ENCODE measurements around the gene RNFT1.
"Not testable (repeated sequence)": the region's sequence is repeated elsewhere in the genome, so short reads cannot be mapped to it uniquely, and the experiment has no call there.

Gene RNFT1

DNA sequence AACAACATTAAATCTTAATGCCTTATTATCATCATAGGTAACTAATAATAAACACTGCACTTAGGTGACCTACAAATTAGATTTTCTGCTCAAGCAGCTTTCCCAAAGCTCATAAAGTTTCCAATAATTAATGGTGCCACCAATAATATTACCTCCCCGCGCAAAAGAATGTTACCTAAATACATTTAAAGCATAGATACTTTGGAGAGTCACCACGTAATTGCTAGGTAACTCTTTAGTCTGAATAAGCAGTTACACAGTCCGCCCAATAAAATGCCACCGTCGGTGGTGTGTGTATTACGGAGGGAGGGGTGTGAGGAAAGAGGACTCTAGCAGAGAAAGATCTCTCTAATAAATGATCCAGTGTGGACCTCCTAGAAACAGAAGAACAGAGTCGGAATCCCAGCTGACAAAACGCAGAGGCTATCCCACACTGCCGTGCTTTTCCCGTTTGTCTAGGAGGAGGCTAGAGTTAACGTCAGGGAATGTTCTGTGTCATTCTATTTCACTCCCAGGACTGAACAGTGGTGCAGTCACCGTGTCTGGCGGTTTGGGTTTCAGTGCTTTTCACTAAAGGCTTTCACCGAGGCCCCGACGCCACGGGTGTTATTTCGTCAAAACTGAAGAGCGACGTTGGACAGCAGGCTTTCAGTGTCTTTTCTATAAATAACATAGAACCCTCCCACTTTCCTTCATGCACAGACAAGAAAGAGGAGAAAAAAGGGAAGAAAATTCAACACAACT lies 630 bp downstream of the RNFT1 start:
- ChIA-PET POLR2A (ENCODE audit: low non-redundant PET) (interaction anchor here (1.1 kb wide), 1 partner anchor 13 kb away, joined by 3 read pairs; no protein-coding TSS in a partner anchor), CTCF (interaction anchor here (1.3 kb wide), 1 partner anchor 73 kb away, joined by 4 read pairs; no protein-coding TSS in a partner anchor)
- DNase-seq (ENCODE audit: low spot score) = peak; percentile 45
- TF ChIP-seq, protein P1, sequence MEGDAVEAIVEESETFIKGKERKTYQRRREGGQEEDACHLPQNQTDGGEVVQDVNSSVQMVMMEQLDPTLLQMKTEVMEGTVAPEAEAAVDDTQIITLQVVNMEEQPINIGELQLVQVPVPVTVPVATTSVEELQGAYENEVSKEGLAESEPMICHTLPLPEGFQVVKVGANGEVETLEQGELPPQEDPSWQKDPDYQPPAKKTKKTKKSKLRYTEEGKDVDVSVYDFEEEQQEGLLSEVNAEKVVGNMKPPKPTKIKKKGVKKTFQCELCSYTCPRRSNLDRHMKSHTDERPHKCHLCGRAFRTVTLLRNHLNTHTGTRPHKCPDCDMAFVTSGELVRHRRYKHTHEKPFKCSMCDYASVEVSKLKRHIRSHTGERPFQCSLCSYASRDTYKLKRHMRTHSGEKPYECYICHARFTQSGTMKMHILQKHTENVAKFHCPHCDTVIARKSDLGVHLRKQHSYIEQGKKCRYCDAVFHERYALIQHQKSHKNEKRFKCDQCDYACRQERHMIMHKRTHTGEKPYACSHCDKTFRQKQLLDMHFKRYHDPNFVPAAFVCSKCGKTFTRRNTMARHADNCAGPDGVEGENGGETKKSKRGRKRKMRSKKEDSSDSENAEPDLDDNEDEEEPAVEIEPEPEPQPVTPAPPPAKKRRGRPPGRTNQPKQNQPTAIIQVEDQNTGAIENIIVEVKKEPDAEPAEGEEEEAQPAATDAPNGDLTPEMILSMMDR (conservative IDR thresholded peaks at IDR 0.05; ENCODE audit: low read depth) = no peak
- peak overlapping the region; percentile 85 for H3K27ac ChIP-seq

DNA sequence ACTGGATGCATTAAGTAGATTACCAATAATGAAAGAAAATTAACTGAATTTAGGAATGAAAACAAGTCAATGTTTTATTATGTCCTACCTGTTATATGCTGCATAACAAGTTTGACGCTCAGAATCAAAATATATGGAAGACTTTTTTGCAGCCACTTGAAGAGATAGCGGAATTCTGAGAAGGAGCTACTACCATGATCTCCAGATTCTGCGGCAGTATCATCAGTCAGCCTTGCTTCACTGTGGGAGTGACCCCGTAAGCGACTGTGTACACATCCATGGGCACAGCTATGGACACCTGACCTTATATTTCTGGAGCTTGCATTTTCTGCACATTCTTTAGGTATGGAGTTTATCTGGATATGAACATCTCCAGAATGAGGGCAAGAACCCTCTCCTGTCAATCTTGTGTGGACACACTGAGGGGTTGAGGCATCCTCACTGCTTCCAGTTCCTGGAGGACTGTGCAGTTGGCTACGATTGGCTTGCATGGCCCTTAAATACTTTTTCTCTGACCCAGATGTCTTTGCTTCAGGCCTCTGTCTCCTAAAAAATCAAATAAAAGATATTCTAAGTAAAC lies 1.7 kb downstream of the RNFT1 start:
- TF ChIP-seq, protein P1 (conservative IDR thresholded peaks at IDR 0.05; ENCODE audit: low read depth) = no peak
- ChIA-PET CTCF (interaction anchor here (1.0 kb wide), 1 partner anchor 209 kb away, joined by 3 read pairs; no protein-coding TSS in a partner anchor), POLR2A (ENCODE audit: low non-redundant PET) (no interaction called here)
- no peak for DNase-seq (ENCODE audit: low spot score)
- H3K27ac ChIP-seq = no peak overlapping the region

DNA sequence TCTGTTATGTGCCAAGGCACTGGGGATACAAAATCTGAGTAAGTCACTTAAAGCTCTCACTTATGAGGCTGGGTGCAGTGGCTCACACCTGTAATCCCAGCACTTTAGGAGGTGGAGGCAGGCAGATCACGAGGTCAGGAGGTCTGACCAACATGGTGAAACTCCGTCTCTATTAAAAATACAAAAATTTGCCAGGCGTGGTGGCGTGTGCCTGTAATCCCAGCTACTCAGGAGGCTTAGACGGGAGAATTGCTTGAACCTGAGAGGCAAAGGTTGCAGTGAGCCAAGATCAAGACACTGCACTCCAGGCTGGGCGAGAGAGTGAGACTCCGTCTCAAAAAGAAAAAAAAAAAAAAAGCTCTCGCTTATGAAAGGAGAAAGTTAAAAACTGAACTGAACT lies 5.0 kb downstream of the RNFT1 start:
- DNase-seq (ENCODE audit: low spot score); POLR2A ChIA-PET (ENCODE audit: low non-redundant PET); H3K27ac ChIP-seq: not testable (repeated sequence)
- CTCF ChIA-PET = interaction anchor here (1.1 kb wide), 1 partner anchor 77 kb away, joined by 3 read pairs; no protein-coding TSS in a partner anchor

DNA sequence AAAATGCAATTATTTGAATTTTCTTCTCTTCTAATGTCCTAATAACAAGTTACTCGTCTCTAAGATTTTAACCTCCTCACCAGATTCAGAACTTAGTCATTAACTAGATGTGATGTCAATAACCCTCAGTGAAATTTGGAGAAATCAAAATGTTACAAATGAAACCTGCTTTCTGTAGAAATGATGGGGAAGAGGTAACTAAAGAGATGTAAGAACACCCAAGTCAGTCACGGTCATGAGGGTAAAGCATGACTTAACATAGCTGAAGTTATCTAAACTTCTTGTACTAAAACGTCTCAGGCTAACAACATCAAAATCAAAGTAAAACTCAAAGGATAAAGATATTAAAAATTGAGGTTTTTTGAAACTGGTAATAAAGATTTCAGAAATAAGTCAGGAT lies 9.7 kb downstream of the RNFT1 start:
- DNase-seq (ENCODE audit: low spot score) = no peak
- ChIA-PET POLR2A (ENCODE audit: low non-redundant PET) (no interaction called here), CTCF (no interaction called here)
- H3K27ac ChIP-seq = no peak overlapping the region
- TF ChIP-seq, protein P1 (conservative IDR thresholded peaks at IDR 0.05; ENCODE audit: low read depth) = no peak

DNA sequence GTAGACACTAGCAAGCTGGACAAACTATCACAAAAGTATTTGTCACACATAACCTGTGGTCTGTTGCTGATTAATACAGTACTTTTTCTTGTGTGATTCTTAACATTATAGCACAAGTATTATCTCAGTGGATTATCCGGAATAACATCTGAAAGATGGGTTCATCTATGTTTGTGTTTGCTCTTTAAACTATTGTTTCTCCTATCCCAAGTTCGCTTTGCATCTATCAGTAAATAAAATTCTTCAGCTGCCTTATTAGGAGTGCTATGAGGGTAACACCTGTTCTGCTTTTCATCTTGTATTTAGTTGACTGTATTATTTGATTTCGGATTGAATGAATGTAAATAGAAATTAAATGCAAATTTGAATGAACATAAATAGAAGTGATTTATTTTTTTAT lies 14.5 kb downstream of the RNFT1 start:
- H3K27ac ChIP-seq = no peak overlapping the region
- POLR2A ChIA-PET (ENCODE audit: low non-redundant PET) = interaction anchor here (1.4 kb wide), 1 partner anchor 15 kb away, joined by 3 read pairs; the partner anchor contains the start of gene RNFT1
- TF ChIP-seq, protein P1 (conservative IDR thresholded peaks at IDR 0.05; ENCODE audit: low read depth) = no peak
- DNase-seq (ENCODE audit: low spot score) = no peak
- CTCF ChIA-PET = no interaction called here

DNA sequence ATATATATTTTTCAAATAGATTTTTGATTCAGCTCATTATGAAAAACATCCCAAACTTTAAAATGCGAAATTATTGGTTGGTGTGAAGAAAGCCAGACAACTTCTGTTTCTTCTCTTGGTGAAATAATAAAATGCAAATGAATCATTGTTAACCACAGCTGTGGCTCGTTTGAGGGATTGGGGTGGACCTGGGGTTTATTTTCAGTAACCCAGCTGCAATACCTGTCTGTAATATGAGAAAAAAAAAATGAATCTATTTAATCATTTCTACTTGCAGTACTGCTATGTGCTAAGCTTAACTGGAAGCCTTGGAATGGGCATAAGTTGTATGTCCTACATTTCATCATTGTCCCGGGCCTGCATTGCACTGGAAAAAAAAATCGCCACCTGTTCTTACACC lies 17.2 kb downstream of the RNFT1 start:
- DNase-seq (ENCODE audit: low spot score); CTCF ChIA-PET; H3K27ac ChIP-seq; POLR2A ChIA-PET (ENCODE audit: low non-redundant PET): not testable (repeated sequence)

DNA sequence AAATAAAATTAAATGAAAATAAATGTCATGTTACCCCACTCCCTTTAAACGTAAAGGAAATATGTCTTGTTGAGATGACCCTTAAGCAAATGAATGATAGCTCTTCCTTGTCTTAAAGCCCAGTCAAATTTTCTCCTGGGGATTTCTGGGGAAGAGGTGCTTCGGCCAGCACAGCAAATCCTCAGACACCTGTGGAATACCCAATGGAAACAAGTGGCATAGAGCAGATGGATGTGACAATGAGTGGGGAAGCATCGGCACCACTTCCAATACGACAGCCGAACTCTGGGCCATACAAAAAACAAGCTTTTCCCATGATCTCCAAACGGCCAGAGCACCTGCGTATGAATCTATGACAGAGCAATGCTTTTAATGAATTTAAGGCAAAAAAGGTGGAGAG lies 18.1 kb downstream of the RNFT1 start:
- DNase-seq (ENCODE audit: low spot score); H3K27ac ChIP-seq; CTCF ChIA-PET; POLR2A ChIA-PET (ENCODE audit: low non-redundant PET): not testable (repeated sequence)

DNA sequence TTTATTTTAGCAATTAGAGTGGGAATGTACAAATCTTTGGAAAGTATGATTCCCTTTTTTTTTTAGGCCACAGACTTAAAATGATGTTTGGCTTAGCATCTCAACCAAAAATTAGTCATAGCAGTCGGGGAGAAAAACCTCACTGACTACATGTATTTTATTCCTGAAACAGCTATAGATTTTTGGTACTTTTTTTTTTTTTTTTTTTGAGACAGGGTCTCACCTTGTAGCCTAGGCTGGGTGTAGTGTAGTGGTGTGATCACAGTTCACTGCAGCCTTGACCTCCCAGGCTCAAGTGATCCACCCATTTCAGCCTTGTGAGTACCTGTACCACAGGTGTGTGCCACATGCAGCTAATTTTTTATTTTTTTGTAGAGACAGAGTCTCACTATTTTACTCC lies 23.4 kb downstream of the RNFT1 start:
- POLR2A ChIA-PET (ENCODE audit: low non-redundant PET) = no interaction called here
- TF ChIP-seq, protein P1 (conservative IDR thresholded peaks at IDR 0.05; ENCODE audit: low read depth) = no peak
- no peak for DNase-seq (ENCODE audit: low spot score)
- no peak overlapping the region for H3K27ac ChIP-seq
- CTCF ChIA-PET = interaction anchor here (0.6 kb wide), 1 partner anchor 443 kb away, joined by 3 read pairs; no protein-coding TSS in a partner anchor

DNA sequence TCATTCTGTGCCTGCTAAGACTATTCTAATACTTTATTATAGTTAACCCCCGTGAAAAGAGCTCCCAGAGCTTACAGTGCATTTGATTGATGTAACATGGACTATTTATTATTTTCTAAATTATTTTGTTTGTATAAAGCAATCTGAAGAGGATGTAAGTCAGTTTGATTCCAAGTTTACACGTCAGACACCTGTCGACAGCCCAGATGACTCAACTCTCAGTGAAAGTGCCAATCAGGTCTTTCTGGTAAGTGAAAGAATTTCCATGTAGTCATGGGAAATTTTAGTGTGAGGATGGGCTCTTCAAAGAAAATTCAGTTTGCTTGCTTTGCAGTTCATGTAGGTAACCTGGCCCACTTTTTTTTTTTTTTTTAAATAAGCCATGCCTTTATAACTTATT lies 23.8 kb downstream of the RNFT1 start:
- CTCF ChIA-PET; H3K27ac ChIP-seq; DNase-seq (ENCODE audit: low spot score); POLR2A ChIA-PET (ENCODE audit: low non-redundant PET): not testable (repeated sequence)

DNA sequence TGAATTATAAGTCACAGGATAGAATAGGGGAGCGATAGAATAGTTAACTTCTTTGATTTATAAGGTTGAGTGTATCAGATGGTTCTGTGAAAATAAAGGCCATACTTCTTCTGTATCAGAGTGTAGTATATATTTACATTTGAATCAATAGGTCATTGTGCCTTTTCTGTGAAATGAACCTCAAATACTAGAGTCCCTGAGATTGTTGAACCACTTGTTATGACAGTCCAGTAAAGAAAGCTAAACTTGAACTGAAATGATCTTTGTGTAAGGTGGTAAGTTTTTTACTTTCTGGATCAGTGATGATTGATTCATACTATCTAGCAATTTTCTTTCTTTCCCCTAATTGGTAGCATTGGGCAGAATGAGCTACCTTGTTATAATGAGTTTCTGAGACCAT lies 31.2 kb downstream of the RNFT1 start:
- CTCF ChIA-PET = interaction anchor here (0.6 kb wide), 1 partner anchor 113 kb away, joined by 4 read pairs; no protein-coding TSS in a partner anchor
- POLR2A ChIA-PET (ENCODE audit: low non-redundant PET) = not testable (repeated sequence)

DNA sequence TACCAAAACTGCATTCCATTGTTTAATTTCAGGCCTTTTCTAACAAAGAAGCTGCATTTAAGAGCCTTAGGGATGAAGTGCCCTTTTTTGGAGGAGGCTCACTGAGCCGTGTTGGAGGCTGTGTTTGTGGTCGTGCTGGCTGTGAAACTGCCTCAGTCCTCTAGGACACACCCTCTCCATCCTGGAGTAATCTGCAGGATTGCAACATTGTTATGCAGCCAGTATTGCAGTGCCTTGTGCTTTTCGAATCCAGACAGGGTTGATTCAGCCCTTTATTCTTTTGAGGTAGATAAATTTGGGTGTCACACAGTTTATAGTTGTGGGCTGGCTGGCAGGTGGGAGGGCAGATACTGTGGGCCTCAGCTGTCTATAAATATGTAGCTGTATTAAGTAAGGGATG lies 33.8 kb downstream of the RNFT1 start:
- H3K27ac ChIP-seq; DNase-seq (ENCODE audit: low spot score); POLR2A ChIA-PET (ENCODE audit: low non-redundant PET): not testable (repeated sequence)
- CTCF ChIA-PET = interaction anchor here (0.7 kb wide), 1 partner anchor 1013 kb away, joined by 6 read pairs; no protein-coding TSS in a partner anchor

More for the DNA sequence above, 31.2 kb downstream of the RNFT1 start:
- H3K27ac ChIP-seq; DNase-seq (ENCODE audit: low spot score): not testable (repeated sequence)
